ENCODE data around the gene POU2F2.

The POU2F2 gene

DNA sequence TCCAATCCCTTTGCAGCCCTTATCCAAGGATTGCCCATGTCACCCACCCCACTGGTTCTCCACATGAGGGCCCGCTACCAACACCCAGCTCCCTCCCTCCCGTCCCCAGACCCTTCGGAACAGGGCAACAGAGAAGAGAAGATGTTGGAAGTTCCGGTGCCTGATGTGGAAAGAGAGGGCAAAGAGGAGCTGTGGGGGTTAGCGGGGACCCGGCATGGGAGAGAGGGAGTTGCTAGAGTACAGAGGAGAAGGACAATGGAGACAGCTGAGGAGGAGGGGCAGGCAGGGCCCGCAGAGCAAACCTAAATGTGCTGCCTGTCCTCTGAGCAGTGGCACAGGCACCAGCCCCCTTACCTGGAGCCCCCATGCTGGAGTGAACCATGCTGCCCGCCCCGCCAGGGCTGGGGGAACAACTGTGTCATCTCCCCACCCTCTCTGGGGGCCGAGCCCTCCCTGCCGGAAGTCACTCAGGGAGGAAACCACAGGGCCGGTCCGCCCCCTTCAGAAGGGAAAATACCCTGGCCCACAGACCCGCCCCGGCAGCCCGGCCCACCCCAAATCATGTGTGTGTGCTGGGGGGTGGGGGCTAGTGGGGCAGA, at the start of gene POU2F2:
POU2F2 (minus strand) TSS at position 417 of the 599 bp plus-strand sequence; CDS start at position 382, 35 bp downstream.
- peak within 1 kb of the TSS; percentile 50 to 51 for H3K4me3 ChIP-seq (ENCODE audit: low read depth in 1 of 2, low read length in 2 of 2)
- no peaks in the 10 kb centered on the region for H3K36me3 ChIP-seq (ENCODE audit: control insufficient read depth in 1 of 2, insufficient read depth in 2 of 2, low read length in 2 of 2)
- no peak within 1 kb of the TSS for H3K27ac ChIP-seq (ENCODE audit: low read length)
- H3K27me3 ChIP-seq (ENCODE audit: low read depth, low read length), result peaks cover 22% of the 10 kb centered on the region
- no peaks in the 10 kb centered on the region for H3K9me3 ChIP-seq (ENCODE audit: control insufficient read depth in 1 of 2, low read length in 2 of 2)
- peaks cover 0 to 13% of the 10 kb centered on the region in 2 donors for H3K4me1 ChIP-seq (ENCODE audit: control insufficient read depth in 1 of 2, insufficient read depth in 2 of 2, low read length in 2 of 2)

GRCh38 chr19:42178791-42179674, 46.8 kb upstream of the POU2F2 start:
- H3K4me3 ChIP-seq (ENCODE audit: low read depth in 1 of 2, low read length in 2 of 2), result no peak overlapping the region
- peaks cover 40% of the 10 kb centered on the region for H3K27me3 ChIP-seq (ENCODE audit: low read depth, low read length)
- H3K4me1 ChIP-seq (ENCODE audit: control insufficient read depth in 1 of 2, insufficient read depth in 2 of 2, low read length in 2 of 2), result peaks cover 0 to 15% of the 10 kb centered on the region in 2 donors
- H3K36me3 ChIP-seq (ENCODE audit: control insufficient read depth in 1 of 2, insufficient read depth in 2 of 2, low read length in 2 of 2), result no peaks in the 10 kb centered on the region
- no peaks in the 10 kb centered on the region for H3K9me3 ChIP-seq (ENCODE audit: control insufficient read depth in 1 of 2, low read length in 2 of 2)
- H3K27ac ChIP-seq (ENCODE audit: low read length), result no peak overlapping the region

- Histone ChIP-seq H3K9me3 (ENCODE audit: control insufficient read depth in 1 of 2, low read length in 2 of 2) (no peaks in the 10 kb centered on the region), H3K27ac (ENCODE audit: low read length) (no peak overlapping the region), H3K36me3 (ENCODE audit: control insufficient read depth in 1 of 2, insufficient read depth in 2 of 2, low read length in 2 of 2) (no peaks in the 10 kb centered on the region), H3K4me3 (ENCODE audit: low read depth in 1 of 2, low read length in 2 of 2) (no peak overlapping the region), H3K4me1 (ENCODE audit: control insufficient read depth in 1 of 2, insufficient read depth in 2 of 2, low read length in 2 of 2) (peaks cover 0 to 15% of the 10 kb centered on the region in 2 donors), H3K27me3 (ENCODE audit: low read depth, low read length) (peaks cover 40% of the 10 kb centered on the region)
Observed at GRCh38 chr19:42177686-42178019, 45.4 kb upstream of the POU2F2 start.

DNA sequence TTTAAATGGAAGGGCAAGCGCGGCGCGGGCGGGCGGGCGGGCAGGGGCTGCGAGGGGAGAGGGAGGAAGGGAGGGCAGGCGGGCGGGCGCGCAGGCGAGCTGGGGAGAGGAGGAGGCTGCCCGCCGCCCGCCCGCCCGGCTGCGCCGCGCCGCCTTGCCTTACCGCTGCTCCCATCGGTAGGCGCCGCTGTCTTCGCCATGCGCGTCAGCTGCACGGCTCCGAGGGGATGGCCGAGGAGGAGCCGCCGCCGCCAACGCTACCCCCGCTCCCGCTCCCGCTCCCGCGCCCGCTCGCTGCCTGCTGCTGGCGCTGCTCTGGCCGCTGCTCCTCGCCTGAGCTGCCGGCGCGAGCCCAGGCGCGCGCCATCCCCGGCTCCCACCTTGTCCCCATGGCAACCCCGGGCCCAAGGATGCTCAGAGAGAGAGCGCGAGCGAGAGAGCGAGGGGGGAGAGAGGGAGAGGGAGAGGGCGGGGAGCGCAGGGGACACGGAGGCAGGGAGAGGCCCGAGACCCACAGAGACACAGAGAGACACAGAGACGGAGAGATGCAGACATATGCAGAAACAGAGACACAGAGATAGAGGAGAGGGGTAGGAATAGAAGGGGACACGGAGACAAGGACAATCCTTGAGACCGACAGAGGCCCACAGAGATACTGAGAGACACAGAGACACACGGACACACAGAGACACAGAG, 44.9 kb upstream of the POU2F2 start:
- no peak overlapping the region for H3K27ac ChIP-seq (ENCODE audit: low read length)

DNA sequence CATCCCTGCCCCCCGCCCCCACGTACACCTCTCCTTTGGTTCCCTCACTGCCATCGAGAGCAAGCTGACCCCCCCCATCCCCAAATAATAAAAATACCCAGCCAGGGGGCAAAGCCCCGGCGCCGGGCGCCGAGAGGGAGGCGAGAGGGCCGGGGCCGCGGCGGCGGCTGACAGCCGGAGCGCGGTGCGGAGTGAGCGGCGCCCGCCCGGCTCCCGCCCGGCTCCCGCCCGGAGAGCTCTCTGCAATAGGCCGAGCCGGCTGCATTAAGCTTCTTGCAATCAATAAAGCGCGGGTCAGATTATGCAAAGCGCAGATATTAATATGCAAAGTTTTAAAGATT, 44.4 kb upstream of the POU2F2 start:
- Histone ChIP-seq H3K27me3 (ENCODE audit: low read depth, low read length) (peaks cover 40% of the 10 kb centered on the region), H3K4me1 (ENCODE audit: control insufficient read depth in 1 of 2, insufficient read depth in 2 of 2, low read length in 2 of 2) (peaks cover 0 to 15% of the 10 kb centered on the region in 2 donors), H3K9me3 (ENCODE audit: control insufficient read depth in 1 of 2, low read length in 2 of 2) (no peaks in the 10 kb centered on the region), H3K27ac (ENCODE audit: low read length) (no peak overlapping the region), H3K4me3 (ENCODE audit: low read depth in 1 of 2, low read length in 2 of 2) (peak overlapping the region; percentile 51 to 59), H3K36me3 (ENCODE audit: control insufficient read depth in 1 of 2, insufficient read depth in 2 of 2, low read length in 2 of 2) (no peaks in the 10 kb centered on the region)

More for the DNA sequence above, 44.9 kb upstream of the POU2F2 start:
- Histone ChIP-seq H3K27me3 (ENCODE audit: low read depth, low read length) (peaks cover 40% of the 10 kb centered on the region), H3K36me3 (ENCODE audit: control insufficient read depth in 1 of 2, insufficient read depth in 2 of 2, low read length in 2 of 2) (no peaks in the 10 kb centered on the region), H3K4me1 (ENCODE audit: control insufficient read depth in 1 of 2, insufficient read depth in 2 of 2, low read length in 2 of 2) (peaks cover 0 to 15% of the 10 kb centered on the region in 2 donors), H3K9me3 (ENCODE audit: control insufficient read depth in 1 of 2, low read length in 2 of 2) (no peaks in the 10 kb centered on the region), H3K4me3 (ENCODE audit: low read depth in 1 of 2, low read length in 2 of 2) (peak overlapping the region in 1 of 2 donors; percentile 59)

- Histone ChIP-seq H3K9me3 (ENCODE audit: control insufficient read depth in 1 of 2, low read length in 2 of 2) (no peaks in the 10 kb centered on the region), H3K36me3 (ENCODE audit: control insufficient read depth in 1 of 2, insufficient read depth in 2 of 2, low read length in 2 of 2) (no peaks in the 10 kb centered on the region), H3K4me1 (ENCODE audit: control insufficient read depth in 1 of 2, insufficient read depth in 2 of 2, low read length in 2 of 2) (peaks cover 0 to 15% of the 10 kb centered on the region in 2 donors), H3K27ac (ENCODE audit: low read length) (no peak overlapping the region), H3K27me3 (ENCODE audit: low read depth, low read length) (peaks cover 40% of the 10 kb centered on the region), H3K4me3 (ENCODE audit: low read depth in 1 of 2, low read length in 2 of 2) (peak overlapping the region; percentile 51 to 59)
Observed at GRCh38 chr19:42175952-42176648, 43.9 kb upstream of the POU2F2 start.

GRCh38 chr19:42174958-42175734, 42.9 kb upstream of the POU2F2 start:
- Histone ChIP-seq H3K4me3 (ENCODE audit: low read depth in 1 of 2, low read length in 2 of 2) (no peak overlapping the region), H3K4me1 (ENCODE audit: control insufficient read depth in 1 of 2, insufficient read depth in 2 of 2, low read length in 2 of 2) (peaks cover 0 to 15% of the 10 kb centered on the region in 2 donors), H3K36me3 (ENCODE audit: control insufficient read depth in 1 of 2, insufficient read depth in 2 of 2, low read length in 2 of 2) (no peaks in the 10 kb centered on the region), H3K9me3 (ENCODE audit: control insufficient read depth in 1 of 2, low read length in 2 of 2) (no peaks in the 10 kb centered on the region), H3K27ac (ENCODE audit: low read length) (no peak overlapping the region), H3K27me3 (ENCODE audit: low read depth, low read length) (peaks cover 36% of the 10 kb centered on the region)

DNA sequence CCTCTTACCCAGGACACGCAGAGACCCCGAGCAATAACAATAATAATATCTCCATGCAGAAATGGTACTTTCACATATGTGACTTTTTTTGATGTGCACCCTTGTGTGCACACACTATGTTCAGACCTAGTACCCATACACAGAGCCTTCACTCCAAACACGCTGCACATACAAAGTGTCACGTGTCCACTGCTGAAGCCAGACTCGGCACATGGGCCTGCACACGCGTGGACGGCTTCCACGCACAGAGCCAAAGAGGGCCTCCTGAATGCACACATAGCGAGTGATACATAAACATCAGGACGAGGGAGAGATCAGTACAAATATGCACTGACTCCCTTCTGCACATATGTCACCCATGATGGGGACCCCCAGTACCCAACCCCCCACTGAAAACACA, 41.9 kb upstream of the POU2F2 start:
- Histone ChIP-seq H3K4me3 (ENCODE audit: low read depth in 1 of 2, low read length in 2 of 2) (no peak overlapping the region), H3K27me3 (ENCODE audit: low read depth, low read length) (peaks cover 28% of the 10 kb centered on the region), H3K27ac (ENCODE audit: low read length) (no peak overlapping the region), H3K36me3 (ENCODE audit: control insufficient read depth in 1 of 2, insufficient read depth in 2 of 2, low read length in 2 of 2) (no peaks in the 10 kb centered on the region), H3K4me1 (ENCODE audit: control insufficient read depth in 1 of 2, insufficient read depth in 2 of 2, low read length in 2 of 2) (peaks cover 0 to 15% of the 10 kb centered on the region in 2 donors), H3K9me3 (ENCODE audit: control insufficient read depth in 1 of 2, low read length in 2 of 2) (no peaks in the 10 kb centered on the region)

GRCh38 chr19:42173695-42174094, 41.4 kb upstream of the POU2F2 start:
- Histone ChIP-seq H3K4me1 (ENCODE audit: control insufficient read depth in 1 of 2, insufficient read depth in 2 of 2, low read length in 2 of 2) (peaks cover 0 to 15% of the 10 kb centered on the region in 2 donors), H3K27me3 (ENCODE audit: low read depth, low read length) (peaks cover 23% of the 10 kb centered on the region), H3K36me3 (ENCODE audit: control insufficient read depth in 1 of 2, insufficient read depth in 2 of 2, low read length in 2 of 2) (no peaks in the 10 kb centered on the region)

DNA sequence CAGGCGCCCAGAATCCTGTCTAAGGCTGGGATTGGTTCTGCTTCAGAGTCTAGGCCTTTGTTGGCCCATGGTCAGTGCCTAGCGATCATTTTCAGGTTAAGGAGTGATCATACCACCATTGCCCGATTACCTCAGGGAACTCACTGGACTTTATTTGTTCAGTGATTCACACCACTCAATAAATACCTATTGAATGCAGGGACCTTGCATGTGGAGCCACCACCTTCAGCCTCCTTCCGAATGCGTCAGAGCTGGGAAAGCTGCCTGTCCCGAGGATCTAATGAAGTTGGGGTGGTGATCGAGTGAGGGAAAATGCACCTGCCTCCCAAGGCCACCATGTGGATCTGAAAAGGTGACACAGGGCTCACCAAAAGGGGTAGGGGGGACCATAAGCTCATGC, 40.0 kb upstream of the POU2F2 start:
- Histone ChIP-seq H3K27me3 (ENCODE audit: low read depth, low read length) (peaks cover 11% of the 10 kb centered on the region), H3K27ac (ENCODE audit: low read length) (no peak overlapping the region)

More at GRCh38 chr19:42173695-42174094, 41.4 kb upstream of the POU2F2 start:
- H3K4me3 ChIP-seq (ENCODE audit: low read depth in 1 of 2, low read length in 2 of 2), result no peak overlapping the region
- H3K27ac ChIP-seq (ENCODE audit: low read length), result no peak overlapping the region
- no peaks in the 10 kb centered on the region for H3K9me3 ChIP-seq (ENCODE audit: control insufficient read depth in 1 of 2, low read length in 2 of 2)

More for the DNA sequence above, 40.0 kb upstream of the POU2F2 start:
- H3K9me3 ChIP-seq (ENCODE audit: control insufficient read depth in 1 of 2, low read length in 2 of 2), result no peaks in the 10 kb centered on the region
- no peak overlapping the region for H3K4me3 ChIP-seq (ENCODE audit: low read depth in 1 of 2, low read length in 2 of 2)
- peaks cover 0 to 12% of the 10 kb centered on the region in 2 donors for H3K4me1 ChIP-seq (ENCODE audit: control insufficient read depth in 1 of 2, insufficient read depth in 2 of 2, low read length in 2 of 2)
- H3K36me3 ChIP-seq (ENCODE audit: control insufficient read depth in 1 of 2, insufficient read depth in 2 of 2, low read length in 2 of 2), result no peaks in the 10 kb centered on the region
